Progenitor cell of endocrine pancreas (in vitro differentiated cells): ENCODE results near the gene KLHL41. TPM values are rescaled to one million over a fixed set of nuclear protein-coding genes. Genes with fewer than 3 reads are reported as not detected.
A peak's percentile ranks its signal among the peaks of the same experiment; 100 is the strongest.
"Not testable (repeated sequence)": the region's sequence is repeated elsewhere in the genome, so short reads cannot be mapped to it uniquely, and the experiment has no call there.

Source experiments
- DNase-seq: peaks from one replicate; pipeline ENCODE4 v3.0.0; 2021; ENCODE audit warnings: low spot score; ENCODE audit not compliant: unreplicated experiment
- H3K27ac Mint-ChIP-seq: 2 replicates; pipeline ENCODE4 v1.8.0; 2021; ENCODE audit warnings: mild to moderate bottlenecking, moderate library complexity, mixed read lengths
- H3K27me3 Mint-ChIP-seq: 2 replicates; pipeline ENCODE4 v1.8.0; 2021; ENCODE audit warnings: mixed read lengths
- H3K36me3 Mint-ChIP-seq: 2 replicates; pipeline ENCODE4 v1.8.0; 2022; ENCODE audit warnings: mixed read lengths; ENCODE audit not compliant: insufficient read depth
- H3K4me1 Mint-ChIP-seq: 2 replicates; pipeline ENCODE4 v1.8.0; 2021; ENCODE audit warnings: low read depth, mixed read lengths
- H3K4me3 Mint-ChIP-seq: 2 replicates; pipeline ENCODE4 v1.8.0; 2021; ENCODE audit warnings: low read depth, mild to moderate bottlenecking, moderate library complexity, mixed read lengths
- H3K9me3 Mint-ChIP-seq: 2 replicates; pipeline ENCODE4 v1.8.0; 2021; ENCODE audit warnings: low read depth, mixed read lengths
- total RNA-seq: library from RNA; stranded (reverse); gene quantifications from 2 replicates; pipeline ENCODE4 v1.2.1, GENCODE V29; 2021
- TF ChIP-seq, protein P1 (sequence below): fragments of 200-600 bp; sonication (generic); IDR thresholded peaks from one replicate; pipeline ENCODE4 v1.5.0; 2021; ENCODE audit warnings: antibody characterized with exemption, mild to moderate bottlenecking; ENCODE audit not compliant: unreplicated experiment

The KLHL41 gene
- total RNA-seq, 1 donor from 2014 or later, result 0.36 TPM

DNA sequence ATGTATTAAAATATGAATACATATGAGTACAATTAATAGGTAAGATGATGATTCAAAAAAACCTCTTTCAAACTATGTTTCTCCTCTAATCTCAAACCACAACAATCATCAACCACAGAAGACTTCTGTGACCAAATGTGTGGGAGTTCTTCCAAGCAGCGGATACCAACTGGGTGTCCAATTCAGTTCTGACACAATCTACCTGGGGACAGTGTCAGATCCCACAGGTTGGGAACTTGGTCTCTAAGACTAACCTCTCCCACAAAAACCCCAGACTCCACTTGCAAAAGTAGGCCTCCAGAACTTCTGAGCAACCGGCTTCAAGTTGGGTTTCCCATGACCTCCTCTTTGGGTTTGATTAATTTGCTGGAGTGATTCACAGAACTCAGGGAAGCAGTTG lies 37.3 kb downstream of the KLHL41 start:
- Mint-ChIP-seq H3K27me3 (no peaks in the 10 kb centered on the region), H3K9me3 (no peaks in the 10 kb centered on the region), H3K4me3 (no peak overlapping the region), H3K27ac (no peak overlapping the region), H3K36me3 (peaks cover 11% of the 10 kb centered on the region), H3K4me1 (no peaks in the 10 kb centered on the region)
- no peak for DNase-seq
- TF ChIP-seq, protein P1, sequence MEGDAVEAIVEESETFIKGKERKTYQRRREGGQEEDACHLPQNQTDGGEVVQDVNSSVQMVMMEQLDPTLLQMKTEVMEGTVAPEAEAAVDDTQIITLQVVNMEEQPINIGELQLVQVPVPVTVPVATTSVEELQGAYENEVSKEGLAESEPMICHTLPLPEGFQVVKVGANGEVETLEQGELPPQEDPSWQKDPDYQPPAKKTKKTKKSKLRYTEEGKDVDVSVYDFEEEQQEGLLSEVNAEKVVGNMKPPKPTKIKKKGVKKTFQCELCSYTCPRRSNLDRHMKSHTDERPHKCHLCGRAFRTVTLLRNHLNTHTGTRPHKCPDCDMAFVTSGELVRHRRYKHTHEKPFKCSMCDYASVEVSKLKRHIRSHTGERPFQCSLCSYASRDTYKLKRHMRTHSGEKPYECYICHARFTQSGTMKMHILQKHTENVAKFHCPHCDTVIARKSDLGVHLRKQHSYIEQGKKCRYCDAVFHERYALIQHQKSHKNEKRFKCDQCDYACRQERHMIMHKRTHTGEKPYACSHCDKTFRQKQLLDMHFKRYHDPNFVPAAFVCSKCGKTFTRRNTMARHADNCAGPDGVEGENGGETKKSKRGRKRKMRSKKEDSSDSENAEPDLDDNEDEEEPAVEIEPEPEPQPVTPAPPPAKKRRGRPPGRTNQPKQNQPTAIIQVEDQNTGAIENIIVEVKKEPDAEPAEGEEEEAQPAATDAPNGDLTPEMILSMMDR, result no peak

DNA sequence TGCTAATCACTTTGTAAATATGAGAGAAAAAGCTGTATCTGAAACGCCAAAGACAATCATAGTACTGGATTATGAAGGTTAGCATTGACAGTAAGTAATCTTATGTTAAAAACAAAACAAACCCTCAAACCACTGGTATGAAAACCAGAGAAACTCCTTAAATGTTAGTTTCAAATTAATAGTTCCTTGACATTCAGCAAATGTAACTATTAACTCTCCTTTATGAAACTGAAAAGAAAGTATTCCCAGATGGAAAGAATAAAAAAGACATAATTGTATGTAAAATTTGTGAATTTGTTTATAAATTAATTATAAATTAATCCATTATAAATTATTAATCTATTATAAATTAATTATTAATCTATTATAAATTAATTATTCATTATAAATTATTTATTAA lies 51.9 kb downstream of the KLHL41 start:
- DNase-seq, result no peak
- H3K9me3 Mint-ChIP-seq, result peaks cover 3% of the 10 kb centered on the region
- peak overlapping the region; percentile 87 for H3K27ac Mint-ChIP-seq
- H3K36me3 Mint-ChIP-seq, result peaks cover 22% of the 10 kb centered on the region
- H3K27me3 Mint-ChIP-seq, result no peaks in the 10 kb centered on the region
- H3K4me1 Mint-ChIP-seq, result no peaks in the 10 kb centered on the region
- TF ChIP-seq, protein P1, result no peak
- H3K4me3 Mint-ChIP-seq, result no peak overlapping the region

DNA sequence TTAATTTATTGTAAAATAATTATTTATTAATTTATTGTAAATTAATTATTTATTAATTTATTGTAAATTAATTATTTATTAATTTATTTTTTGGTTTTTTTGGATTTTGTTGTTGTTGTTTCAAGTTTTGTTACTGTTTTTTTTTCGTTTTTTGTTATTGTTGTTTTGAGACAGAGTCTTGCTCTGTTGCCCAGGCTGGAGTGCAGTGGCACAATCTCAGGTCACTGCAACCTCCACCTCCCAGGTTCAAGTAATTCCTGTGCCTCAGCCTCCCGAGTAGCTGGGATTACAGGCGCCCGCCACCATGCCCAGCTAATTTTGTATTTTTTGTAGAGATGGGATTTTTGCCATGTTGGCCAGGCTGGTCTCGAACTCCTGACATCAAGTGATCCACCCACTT lies 52.6 kb downstream of the KLHL41 start:
- not testable (repeated sequence) for H3K9me3 Mint-ChIP-seq, H3K4me3 Mint-ChIP-seq, DNase-seq, H3K4me1 Mint-ChIP-seq, H3K27me3 Mint-ChIP-seq
- Mint-ChIP-seq H3K27ac (peak overlapping the region; percentile 94), H3K36me3 (peaks cover 22% of the 10 kb centered on the region)

DNA sequence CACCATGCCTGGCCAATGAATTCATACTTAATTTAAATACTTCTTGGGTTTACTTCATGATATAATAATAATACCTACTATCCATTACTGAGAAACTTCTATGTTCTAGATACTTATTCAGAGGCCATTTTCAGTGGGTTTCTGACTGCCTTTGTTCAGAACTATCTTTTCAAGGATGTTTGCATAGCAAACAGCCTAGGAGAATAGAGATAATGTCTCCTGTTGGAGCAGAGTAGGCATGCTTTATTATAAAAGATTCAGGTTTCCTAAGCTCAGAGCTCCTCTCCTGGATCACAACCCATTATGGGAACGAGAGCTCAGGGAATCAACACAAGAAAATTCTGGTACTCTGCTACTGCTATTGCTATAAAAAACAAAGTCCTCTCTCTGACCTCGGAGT lies 53.0 kb downstream of the KLHL41 start:
- peaks cover 3% of the 10 kb centered on the region for H3K9me3 Mint-ChIP-seq
- TF ChIP-seq, protein P1, result no peak
- H3K36me3 Mint-ChIP-seq, result peaks cover 22% of the 10 kb centered on the region
- peak overlapping the region; percentile 94 for H3K27ac Mint-ChIP-seq
- H3K27me3 Mint-ChIP-seq, result no peaks in the 10 kb centered on the region
- DNase-seq, result no peak
- H3K4me1 Mint-ChIP-seq, result no peaks in the 10 kb centered on the region
- H3K4me3 Mint-ChIP-seq, result no peak overlapping the region

DNA sequence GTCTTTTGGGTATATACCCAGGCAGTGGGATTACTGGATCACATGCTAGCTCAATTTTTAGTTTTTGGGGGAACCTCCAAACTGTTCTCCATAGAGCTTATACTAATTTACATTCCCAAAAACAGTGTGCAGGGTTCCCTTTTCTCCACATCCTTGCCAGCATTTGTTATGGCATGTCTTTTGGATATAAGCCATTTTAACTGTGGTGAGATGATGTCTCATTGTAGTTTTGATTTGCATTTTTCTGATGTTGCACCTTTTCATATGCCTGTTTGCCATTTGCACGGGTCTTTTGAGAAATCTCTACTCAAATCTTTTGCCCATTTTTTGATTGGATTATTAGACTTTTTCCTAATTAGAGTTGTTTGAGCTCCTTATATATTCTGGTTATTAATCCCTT lies 56.2 kb downstream of the KLHL41 start:
- no peak for DNase-seq
- TF ChIP-seq, protein P1, result no peak
- H3K36me3 Mint-ChIP-seq, result peaks cover 23% of the 10 kb centered on the region
- H3K9me3 Mint-ChIP-seq, result peaks cover 3% of the 10 kb centered on the region
- no peaks in the 10 kb centered on the region for H3K27me3 Mint-ChIP-seq
- no peak overlapping the region for H3K4me3 Mint-ChIP-seq
- H3K4me1 Mint-ChIP-seq, result peaks cover 1% of the 10 kb centered on the region
- H3K27ac Mint-ChIP-seq, result no peak overlapping the region

DNA sequence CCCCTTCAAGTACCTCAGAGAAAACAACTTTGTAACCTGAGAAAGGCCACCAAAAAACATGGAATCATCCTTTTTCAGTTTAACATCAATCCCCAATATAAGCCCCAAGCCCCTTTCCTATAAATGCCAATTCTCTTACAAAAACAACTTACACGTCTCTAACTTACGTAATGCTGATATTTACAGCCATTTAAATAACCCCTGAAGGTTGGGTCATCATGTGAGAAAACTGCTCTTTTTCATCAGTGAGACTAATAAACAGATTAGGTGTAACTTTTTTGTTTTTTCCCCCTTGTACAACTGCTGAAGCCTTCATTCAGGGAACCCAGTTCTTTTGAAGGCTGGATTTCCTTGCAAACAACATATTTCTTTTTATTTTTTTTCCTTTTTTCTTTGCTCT lies 60.4 kb downstream of the KLHL41 start:
- Mint-ChIP-seq H3K36me3 (peaks cover 11% of the 10 kb centered on the region), H3K27ac (no peak overlapping the region), H3K4me1 (peaks cover 12% of the 10 kb centered on the region), H3K9me3 (no peaks in the 10 kb centered on the region), H3K27me3 (no peaks in the 10 kb centered on the region), H3K4me3 (no peak overlapping the region)
- TF ChIP-seq, protein P1, result no peak
- no peak for DNase-seq

DNA sequence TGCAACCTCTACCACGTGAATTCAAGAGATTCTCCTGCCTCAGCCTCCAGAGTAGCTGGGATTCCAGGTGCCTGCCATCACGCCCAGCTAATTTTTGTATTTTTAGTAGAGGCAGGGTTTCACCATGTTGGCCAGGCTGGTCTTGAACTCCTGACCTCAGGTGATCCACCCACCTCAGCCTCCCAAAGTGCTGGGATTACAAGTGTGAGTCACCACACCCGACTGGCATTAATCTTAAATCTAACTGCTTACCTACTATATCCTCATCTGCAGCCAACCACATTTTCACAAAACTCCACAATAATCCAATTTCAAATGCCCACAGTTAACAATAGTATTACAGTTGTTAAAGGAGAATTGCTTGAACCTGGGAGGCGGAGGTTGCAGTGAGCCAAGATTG lies 61.2 kb downstream of the KLHL41 start:
- not testable (repeated sequence) for H3K9me3 Mint-ChIP-seq, H3K27ac Mint-ChIP-seq, H3K27me3 Mint-ChIP-seq, DNase-seq, H3K4me3 Mint-ChIP-seq, H3K36me3 Mint-ChIP-seq
- H3K4me1 Mint-ChIP-seq, result peaks cover 12% of the 10 kb centered on the region
